Ishikawa (cell line): Measurements from ENCODE around the gene NPAP1.

ENCODE experiments used
- CEBPB ChIP-seq: IDR thresholded peaks from 2 replicates; pipeline ENCODE4 v1.6.1; 2012
- CREB1 ChIP-seq: IDR thresholded peaks from 2 replicates; pipeline ENCODE4 v1.6.1; 2012; ENCODE audit warnings: low read depth
- EGR1 ChIP-seq: IDR thresholded peaks from 2 replicates; pipeline ENCODE4 v1.6.1; 2012
- EP300 ChIP-seq: IDR thresholded peaks from 2 replicates; pipeline ENCODE4 v1.6.1; 2012; ENCODE audit warnings: borderline replicate concordance
- FOXM1 ChIP-seq: IDR thresholded peaks from 2 replicates; pipeline ENCODE4 v1.6.1; 2012; ENCODE audit warnings: low read depth, borderline replicate concordance
- NFIC ChIP-seq: IDR thresholded peaks from 2 replicates; pipeline ENCODE4 v1.6.1; 2012
- RAD21 ChIP-seq: IDR thresholded peaks from 2 replicates; pipeline ENCODE4 v1.6.1; 2012; ENCODE audit warnings: low read depth
- TAF1 ChIP-seq: IDR thresholded peaks from 2 replicates; pipeline ENCODE4 v1.6.1; 2012; ENCODE audit warnings: low read depth, mild to moderate bottlenecking
- TCF12 ChIP-seq: IDR thresholded peaks from 2 replicates; pipeline ENCODE4 v1.6.1; 2012; ENCODE audit warnings: low read depth
- TEAD4 ChIP-seq: IDR thresholded peaks from 2 replicates; pipeline ENCODE4 v1.6.1; 2012
- YY1 ChIP-seq: IDR thresholded peaks from 2 replicates; pipeline ENCODE4 v1.6.1; 2012; ENCODE audit warnings: low read depth
- ZBTB7A ChIP-seq: IDR thresholded peaks from 2 replicates; pipeline ENCODE4 v1.6.1; 2012; ENCODE audit warnings: low read depth
- TF ChIP-seq, protein P1 (sequence below): IDR thresholded peaks from 2 replicates; pipeline ENCODE4 v1.6.1; 2012
- TF ChIP-seq, protein P2 (sequence below): IDR thresholded peaks from 2 replicates; pipeline ENCODE4 v1.6.1; 2012
- TF ChIP-seq, protein P3 (sequence below): IDR thresholded peaks from 2 replicates; pipeline ENCODE4 v1.6.1; 2012; ENCODE audit warnings: low read depth, mild to moderate bottlenecking

Gene NPAP1, protein sequence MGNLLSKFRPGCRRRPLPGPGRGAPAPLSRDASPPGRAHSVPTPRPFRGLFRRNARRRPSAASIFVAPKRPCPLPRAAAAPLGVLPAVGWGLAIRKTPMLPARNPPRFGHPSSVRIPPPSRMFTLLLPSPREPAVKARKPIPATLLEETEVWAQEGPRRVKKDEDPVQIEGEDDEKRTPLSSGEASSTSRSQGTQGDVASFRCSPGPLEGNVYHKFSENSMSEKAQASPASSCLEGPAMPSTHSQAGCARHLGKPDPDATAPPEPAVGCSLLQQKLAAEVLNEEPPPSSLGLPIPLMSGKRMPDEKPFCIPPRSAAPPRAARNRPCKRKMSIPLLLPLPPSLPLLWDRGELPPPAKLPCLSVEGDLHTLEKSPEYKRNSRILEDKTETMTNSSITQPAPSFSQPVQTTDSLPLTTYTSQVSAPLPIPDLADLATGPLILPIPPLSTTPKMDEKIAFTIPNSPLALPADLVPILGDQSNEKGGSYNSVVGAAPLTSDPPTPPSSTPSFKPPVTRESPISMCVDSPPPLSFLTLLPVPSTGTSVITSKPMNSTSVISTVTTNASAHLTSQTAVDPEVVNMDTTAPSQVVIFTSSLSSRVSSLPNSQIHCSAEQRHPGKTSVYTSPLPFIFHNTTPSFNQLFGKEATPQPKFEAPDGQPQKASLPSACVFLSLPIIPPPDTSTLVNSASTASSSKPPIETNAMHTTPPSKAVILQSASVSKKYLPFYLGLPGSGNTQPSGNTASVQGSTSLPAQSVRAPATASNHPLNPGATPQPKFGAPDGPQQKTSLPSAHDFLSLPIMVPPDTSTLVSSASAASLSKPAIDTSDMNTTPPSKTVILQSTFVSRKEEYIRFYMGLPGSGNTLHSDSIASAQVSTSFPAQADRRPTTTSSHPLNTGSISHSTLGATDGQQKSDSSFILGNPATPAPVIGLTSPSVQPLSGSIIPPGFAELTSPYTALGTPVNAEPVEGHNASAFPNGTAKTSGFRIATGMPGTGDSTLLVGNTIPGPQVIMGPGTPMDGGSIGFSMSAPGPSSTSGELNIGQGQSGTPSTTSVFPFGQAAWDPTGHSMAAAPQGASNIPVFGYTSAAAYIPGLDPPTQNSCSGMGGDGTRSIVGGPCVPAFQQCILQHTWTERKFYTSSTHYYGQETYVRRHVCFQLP

DNA sequence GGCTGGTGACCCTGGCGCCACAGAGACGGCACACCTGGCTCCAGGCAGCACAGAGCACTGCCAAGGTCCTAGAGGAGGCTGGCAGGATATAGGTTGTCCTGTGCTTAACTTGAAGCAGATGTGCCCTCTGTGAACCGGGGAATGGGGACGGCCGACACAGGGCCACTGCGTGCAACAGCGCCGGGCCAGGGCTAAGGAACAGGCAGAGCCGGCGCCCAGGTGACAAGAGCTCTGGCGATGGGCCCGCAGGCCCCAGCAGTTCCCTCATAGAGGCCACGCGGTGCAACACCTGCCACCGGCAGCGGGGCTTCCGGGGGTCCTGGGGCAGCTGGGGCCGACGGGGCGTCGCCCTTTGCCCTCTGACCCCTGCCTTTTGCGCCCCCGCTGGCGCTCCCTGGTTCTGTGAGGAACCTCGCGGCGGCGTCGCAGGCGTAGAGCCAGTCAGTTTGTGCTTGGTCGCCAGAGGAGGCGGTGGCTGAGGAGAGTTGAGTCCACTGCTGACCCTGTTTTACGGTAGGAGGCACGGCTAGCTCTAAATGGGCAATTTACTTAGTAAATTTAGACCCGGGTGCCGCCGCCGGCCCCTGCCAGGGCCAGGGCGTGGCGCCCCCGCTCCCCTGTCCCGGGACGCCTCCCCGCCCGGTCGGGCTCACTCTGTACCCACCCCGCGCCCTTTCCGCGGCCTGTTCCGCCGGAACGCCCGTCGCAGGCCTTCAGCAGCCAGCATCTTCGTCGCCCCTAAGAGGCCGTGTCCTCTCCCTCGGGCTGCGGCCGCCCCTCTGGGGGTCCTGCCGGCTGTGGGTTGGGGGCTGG is at the start of gene NPAP1:
Gene NPAP1, plus strand, starts transcription at position 444 of the 813 bp plus-strand sequence. Its CDS starts 93 bp downstream, at position 537.
- TF ChIP-seq CEBPB (no peak), RAD21 (no peak), CREB1 (no peak), TEAD4 (no peak), NFIC (no peak), TCF12 (no peak), EGR1 (no peak), ZBTB7A (no peak), EP300 (no peak), YY1 (no peak), TAF1 (no peak), FOXM1 (no peak)
- TF ChIP-seq, protein P1, sequence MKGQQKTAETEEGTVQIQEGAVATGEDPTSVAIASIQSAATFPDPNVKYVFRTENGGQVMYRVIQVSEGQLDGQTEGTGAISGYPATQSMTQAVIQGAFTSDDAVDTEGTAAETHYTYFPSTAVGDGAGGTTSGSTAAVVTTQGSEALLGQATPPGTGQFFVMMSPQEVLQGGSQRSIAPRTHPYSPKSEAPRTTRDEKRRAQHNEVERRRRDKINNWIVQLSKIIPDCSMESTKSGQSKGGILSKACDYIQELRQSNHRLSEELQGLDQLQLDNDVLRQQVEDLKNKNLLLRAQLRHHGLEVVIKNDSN, result no peak
- TF ChIP-seq, protein P2, sequence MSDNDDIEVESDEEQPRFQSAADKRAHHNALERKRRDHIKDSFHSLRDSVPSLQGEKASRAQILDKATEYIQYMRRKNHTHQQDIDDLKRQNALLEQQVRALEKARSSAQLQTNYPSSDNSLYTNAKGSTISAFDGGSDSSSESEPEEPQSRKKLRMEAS, result no peak
- TF ChIP-seq, protein P3, sequence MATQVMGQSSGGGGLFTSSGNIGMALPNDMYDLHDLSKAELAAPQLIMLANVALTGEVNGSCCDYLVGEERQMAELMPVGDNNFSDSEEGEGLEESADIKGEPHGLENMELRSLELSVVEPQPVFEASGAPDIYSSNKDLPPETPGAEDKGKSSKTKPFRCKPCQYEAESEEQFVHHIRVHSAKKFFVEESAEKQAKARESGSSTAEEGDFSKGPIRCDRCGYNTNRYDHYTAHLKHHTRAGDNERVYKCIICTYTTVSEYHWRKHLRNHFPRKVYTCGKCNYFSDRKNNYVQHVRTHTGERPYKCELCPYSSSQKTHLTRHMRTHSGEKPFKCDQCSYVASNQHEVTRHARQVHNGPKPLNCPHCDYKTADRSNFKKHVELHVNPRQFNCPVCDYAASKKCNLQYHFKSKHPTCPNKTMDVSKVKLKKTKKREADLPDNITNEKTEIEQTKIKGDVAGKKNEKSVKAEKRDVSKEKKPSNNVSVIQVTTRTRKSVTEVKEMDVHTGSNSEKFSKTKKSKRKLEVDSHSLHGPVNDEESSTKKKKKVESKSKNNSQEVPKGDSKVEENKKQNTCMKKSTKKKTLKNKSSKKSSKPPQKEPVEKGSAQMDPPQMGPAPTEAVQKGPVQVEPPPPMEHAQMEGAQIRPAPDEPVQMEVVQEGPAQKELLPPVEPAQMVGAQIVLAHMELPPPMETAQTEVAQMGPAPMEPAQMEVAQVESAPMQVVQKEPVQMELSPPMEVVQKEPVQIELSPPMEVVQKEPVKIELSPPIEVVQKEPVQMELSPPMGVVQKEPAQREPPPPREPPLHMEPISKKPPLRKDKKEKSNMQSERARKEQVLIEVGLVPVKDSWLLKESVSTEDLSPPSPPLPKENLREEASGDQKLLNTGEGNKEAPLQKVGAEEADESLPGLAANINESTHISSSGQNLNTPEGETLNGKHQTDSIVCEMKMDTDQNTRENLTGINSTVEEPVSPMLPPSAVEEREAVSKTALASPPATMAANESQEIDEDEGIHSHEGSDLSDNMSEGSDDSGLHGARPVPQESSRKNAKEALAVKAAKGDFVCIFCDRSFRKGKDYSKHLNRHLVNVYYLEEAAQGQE, result no peak

DNA sequence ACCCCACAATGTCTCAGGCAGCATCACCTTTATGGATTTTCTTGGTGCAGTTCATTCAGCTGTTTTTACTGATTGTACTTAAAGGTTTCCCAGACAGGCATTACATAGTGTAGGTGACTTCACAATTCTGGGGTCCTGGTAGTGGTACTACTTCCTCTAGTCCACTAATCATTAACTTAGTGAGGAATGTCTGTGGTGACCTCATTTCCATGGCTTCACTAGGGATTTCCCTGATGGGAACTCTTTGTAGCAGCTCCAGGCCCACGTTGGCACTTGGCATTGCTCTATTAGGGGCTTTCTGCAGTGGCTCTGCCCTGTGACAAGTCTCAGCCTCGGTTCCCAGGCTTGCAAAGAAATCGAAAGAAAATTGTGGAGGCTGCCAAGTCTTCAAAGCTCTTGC is 48.1 kb upstream of the NPAP1 start:
- TF ChIP-seq FOXM1 (no peak), CREB1 (no peak), TEAD4 (no peak), YY1 (no peak), RAD21 (no peak), ZBTB7A (no peak), EP300 (no peak)

DNA sequence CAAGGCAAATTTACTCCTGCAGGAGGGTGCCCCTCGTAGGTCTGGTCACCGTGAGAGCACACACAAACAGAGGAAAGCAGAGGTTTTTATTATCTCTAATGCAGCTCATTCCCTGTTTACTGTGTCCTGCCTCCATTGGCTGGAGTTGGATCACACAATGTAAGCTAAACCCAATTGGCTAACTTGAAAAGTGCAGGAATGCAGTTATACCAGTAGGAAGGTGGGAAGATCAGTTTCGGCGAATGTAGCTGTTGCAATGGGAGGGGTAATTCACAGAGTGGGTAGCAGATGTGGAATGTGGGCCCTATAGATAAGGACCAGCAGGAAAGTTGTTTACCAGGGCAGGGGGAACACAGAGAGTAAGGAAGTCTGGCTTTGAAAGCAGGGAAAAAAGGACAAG is 42.5 kb upstream of the NPAP1 start:
- TF ChIP-seq, protein P3, result no peak
- no peak for TF ChIP-seq TCF12
- no peak for TF ChIP-seq EGR1
- TF ChIP-seq RAD21, result no peak
- no peak for TF ChIP-seq NFIC
- TF ChIP-seq TEAD4, result no peak

DNA sequence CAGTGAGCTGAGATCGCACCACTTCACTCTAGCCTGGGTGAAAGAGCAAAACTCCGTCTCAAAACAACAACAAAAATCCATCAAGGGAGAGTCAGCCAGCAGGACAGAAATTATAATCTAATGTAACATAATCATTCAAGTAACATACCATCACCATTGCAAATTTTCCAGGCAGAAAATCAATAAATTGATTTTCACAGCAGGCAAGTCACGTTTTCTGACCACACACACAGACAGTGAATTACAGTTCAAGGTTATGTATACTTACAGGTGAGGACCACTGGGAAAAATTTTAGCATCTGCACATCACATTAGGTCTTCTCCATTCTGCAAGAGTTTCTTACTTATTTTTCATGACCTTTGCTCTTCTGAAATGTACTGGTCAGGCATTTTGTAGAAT is 29.9 kb upstream of the NPAP1 start:
- TF ChIP-seq, protein P1, result no peak
- no peak for TF ChIP-seq CEBPB
- no peak for TF ChIP-seq TEAD4
- TF ChIP-seq EP300, result no peak
- no peak for TF ChIP-seq EGR1
- TF ChIP-seq ZBTB7A, result no peak
- TF ChIP-seq RAD21, result no peak
- no peak for TF ChIP-seq NFIC
- TF ChIP-seq, protein P2, result no peak
- TF ChIP-seq TCF12, result no peak
- no peak for TF ChIP-seq TAF1
- TF ChIP-seq, protein P3, result no peak
- no peak for TF ChIP-seq CREB1
- TF ChIP-seq FOXM1, result no peak
- no peak for TF ChIP-seq YY1
